ENCODE data around the gene TMEM14A. TPM values are rescaled to one million over a fixed set of nuclear protein-coding genes. Genes with fewer than 3 reads are reported as not detected.

TMEM14A gene
- total RNA-seq, 6 experiments from 2014 or later = 20.7 to 41.2 (median 33.3) TPM

DNA sequence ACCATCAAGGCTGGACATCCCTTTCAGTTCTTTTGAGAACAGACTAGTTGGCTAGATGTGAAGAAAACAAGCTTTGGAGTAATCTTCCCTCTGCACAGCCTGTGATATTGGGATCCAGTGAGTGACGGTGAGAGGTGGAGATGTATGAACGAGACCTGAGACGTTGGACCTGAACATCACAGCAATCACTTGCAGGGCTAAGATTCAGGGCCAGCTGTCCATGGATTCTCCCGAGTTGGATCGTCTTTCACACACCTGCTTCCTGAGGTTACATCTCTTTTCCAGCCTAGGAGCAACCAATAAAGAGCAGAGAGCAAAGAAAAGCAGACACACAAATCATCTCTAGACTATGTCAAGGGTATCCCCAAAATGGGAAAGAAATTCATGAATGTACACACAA lies 30.0 kb upstream of the TMEM14A start:
- DNase-seq = no peak

DNA sequence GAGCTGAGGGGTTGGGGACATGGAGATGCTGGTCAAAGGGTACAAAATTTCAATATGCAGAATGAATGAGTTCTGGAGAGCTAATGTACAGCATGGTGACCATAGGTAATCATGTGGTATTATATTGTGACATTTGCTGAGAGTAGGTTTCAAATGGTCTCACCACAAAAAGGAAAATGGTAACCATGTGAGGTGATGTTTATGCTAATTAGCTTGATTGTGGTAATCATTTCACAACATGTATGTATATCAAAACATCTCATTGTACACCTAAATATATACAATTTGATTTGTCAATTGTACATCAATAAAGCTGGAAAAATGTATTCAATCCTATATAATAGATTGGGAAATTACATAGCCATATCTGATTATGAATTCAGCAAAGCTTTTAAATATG lies 29.5 kb upstream of the TMEM14A start:
- no peak for ATAC-seq
- Histone ChIP-seq H3K9me3 (no peaks in the 10 kb centered on the region), H3K36me3 (no peaks in the 10 kb centered on the region), H3K4me3 (no peak overlapping the region), H3K27me3 (no peaks in the 10 kb centered on the region), H3K4me1 (peaks cover 0 to 8% (median 0%) of the 10 kb centered on the region in 4 donors), H3K27ac (no peak overlapping the region)
- no peak for DNase-seq
- intact Hi-C loops (cut with DNase I) = no loop called here
- TF ChIP-seq, protein P1, sequence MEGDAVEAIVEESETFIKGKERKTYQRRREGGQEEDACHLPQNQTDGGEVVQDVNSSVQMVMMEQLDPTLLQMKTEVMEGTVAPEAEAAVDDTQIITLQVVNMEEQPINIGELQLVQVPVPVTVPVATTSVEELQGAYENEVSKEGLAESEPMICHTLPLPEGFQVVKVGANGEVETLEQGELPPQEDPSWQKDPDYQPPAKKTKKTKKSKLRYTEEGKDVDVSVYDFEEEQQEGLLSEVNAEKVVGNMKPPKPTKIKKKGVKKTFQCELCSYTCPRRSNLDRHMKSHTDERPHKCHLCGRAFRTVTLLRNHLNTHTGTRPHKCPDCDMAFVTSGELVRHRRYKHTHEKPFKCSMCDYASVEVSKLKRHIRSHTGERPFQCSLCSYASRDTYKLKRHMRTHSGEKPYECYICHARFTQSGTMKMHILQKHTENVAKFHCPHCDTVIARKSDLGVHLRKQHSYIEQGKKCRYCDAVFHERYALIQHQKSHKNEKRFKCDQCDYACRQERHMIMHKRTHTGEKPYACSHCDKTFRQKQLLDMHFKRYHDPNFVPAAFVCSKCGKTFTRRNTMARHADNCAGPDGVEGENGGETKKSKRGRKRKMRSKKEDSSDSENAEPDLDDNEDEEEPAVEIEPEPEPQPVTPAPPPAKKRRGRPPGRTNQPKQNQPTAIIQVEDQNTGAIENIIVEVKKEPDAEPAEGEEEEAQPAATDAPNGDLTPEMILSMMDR (IDR thresholded peaks at IDR 0.05) = no peak
- no peak for TF ChIP-seq POLR2A (IDR thresholded peaks at IDR 0.05)

More for the DNA sequence above, 30.0 kb upstream of the TMEM14A start:
- no peak overlapping the region for H3K4me3 ChIP-seq
- WGBS (ENCODE audit: insufficient coverage, low coverage, low lambda C conversion rate, missing lambda C conversion rate) = 79% methylated on average over 4 of the region's 5 CpGs
- H3K36me3 ChIP-seq = no peaks in the 10 kb centered on the region
- peaks cover 0 to 8% (median 0%) of the 10 kb centered on the region in 4 donors for H3K4me1 ChIP-seq
- H3K27me3 ChIP-seq = no peaks in the 10 kb centered on the region
- intact Hi-C loops (cut with DNase I) = no loop called here
- no peaks in the 10 kb centered on the region for H3K9me3 ChIP-seq
- TF ChIP-seq, protein P1 (IDR thresholded peaks at IDR 0.05) = no peak
- TF ChIP-seq POLR2A (IDR thresholded peaks at IDR 0.05) = no peak
- H3K27ac ChIP-seq = no peak overlapping the region
- ATAC-seq = no peak

DNA sequence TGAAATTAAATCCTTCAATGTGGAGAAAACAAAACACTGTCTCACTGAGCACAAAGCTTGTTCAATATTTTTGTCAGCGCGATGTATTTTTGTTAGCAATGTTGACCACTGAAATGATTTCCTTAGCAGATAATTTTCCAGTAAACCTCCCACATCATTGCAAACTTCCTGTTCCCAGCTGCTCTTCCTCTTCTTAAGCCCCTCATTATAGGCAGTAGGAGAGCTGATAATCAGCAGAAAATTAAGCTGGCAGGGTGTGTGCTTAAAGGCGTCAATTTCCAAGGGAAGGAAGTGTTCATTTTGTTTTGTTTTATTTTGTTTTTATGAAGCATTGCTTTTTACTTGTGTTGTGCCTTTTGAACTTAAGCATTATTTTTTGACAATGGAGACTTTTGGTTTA lies 29.1 kb upstream of the TMEM14A start:
- DNase-seq = no peak
- no peak for TF ChIP-seq POLR2A (IDR thresholded peaks at IDR 0.05)
- TF ChIP-seq, protein P1 (IDR thresholded peaks at IDR 0.05) = no peak
- WGBS (ENCODE audit: insufficient coverage, low coverage, low lambda C conversion rate, missing lambda C conversion rate) = 46% methylated on average over 3 of the region's 3 CpGs
- intact Hi-C loops (cut with DNase I) = no loop called here
- no peaks in the 10 kb centered on the region for H3K27me3 ChIP-seq
- peak; percentile 51 to 72 (median 66) for ATAC-seq
- no peaks in the 10 kb centered on the region for H3K9me3 ChIP-seq
- no peaks in the 10 kb centered on the region for H3K36me3 ChIP-seq
- H3K4me1 ChIP-seq = peaks cover 0 to 5% (median 0%) of the 10 kb centered on the region in 4 donors
- H3K4me3 ChIP-seq = no peak overlapping the region
- no peak overlapping the region for H3K27ac ChIP-seq

DNA sequence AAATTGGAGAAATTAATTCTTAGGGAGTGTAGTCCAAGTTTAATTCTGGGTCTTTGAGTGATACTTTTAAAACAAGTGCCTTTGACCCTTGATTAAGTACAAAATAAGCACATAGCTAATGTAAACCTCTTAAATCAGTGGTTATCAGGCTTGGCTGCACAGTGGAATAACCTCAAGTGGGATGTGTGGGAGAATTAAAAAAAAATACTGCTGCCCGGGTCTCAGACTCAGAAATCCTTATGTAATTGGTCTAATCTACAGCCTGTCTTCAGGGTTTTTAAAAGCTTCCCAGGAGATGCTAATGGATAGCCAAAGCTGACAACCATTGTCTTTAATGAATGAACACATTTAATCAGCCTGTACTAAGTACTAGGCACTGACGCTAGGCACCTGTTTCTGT lies 28.5 kb upstream of the TMEM14A start:
- no peaks in the 10 kb centered on the region for H3K36me3 ChIP-seq
- no peaks in the 10 kb centered on the region for H3K27me3 ChIP-seq
- no peak overlapping the region for H3K4me3 ChIP-seq
- H3K9me3 ChIP-seq = no peaks in the 10 kb centered on the region
- ATAC-seq (no peak), DNase-seq (no peak)
- H3K4me1 ChIP-seq = no peaks in the 10 kb centered on the region
- H3K27ac ChIP-seq = no peak overlapping the region
- WGBS (ENCODE audit: insufficient coverage, low coverage, low lambda C conversion rate, missing lambda C conversion rate) = 70% methylated on average over 2 of the region's 2 CpGs
- intact Hi-C loops (cut with DNase I) = no loop called here
- TF ChIP-seq POLR2A (IDR thresholded peaks at IDR 0.05) = no peak
- TF ChIP-seq, protein P1 (IDR thresholded peaks at IDR 0.05) = no peak

DNA sequence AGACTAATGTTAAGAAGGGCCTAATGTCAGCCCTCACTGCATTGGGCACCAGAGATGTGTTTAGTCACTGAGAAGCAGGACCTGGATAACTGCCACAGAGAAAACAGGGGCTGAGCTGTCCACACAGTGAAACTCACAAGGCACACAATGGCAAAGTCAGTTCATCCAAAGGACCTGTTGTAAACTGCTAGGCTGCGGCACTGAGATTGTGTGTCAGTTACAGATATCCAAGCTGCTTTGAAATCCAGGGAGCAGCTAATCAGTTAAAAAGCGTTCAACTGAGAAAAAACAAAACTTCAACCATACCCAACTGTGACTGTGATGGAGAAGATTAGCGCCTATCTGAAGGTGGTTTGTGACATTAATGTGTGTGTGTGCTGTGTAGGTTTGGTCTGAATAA lies 27.8 kb upstream of the TMEM14A start:
- Histone ChIP-seq H3K9me3 (no peaks in the 10 kb centered on the region), H3K36me3 (no peaks in the 10 kb centered on the region), H3K27me3 (no peaks in the 10 kb centered on the region), H3K27ac (no peak overlapping the region), H3K4me3 (no peak overlapping the region), H3K4me1 (no peaks in the 10 kb centered on the region)
- ATAC-seq = no peak
- no peak for DNase-seq
- 92% methylated on average over 3 of the region's 3 CpGs for WGBS (ENCODE audit: insufficient coverage, low coverage, low lambda C conversion rate, missing lambda C conversion rate)
- no peak for TF ChIP-seq POLR2A (IDR thresholded peaks at IDR 0.05)
- TF ChIP-seq, protein P1 (IDR thresholded peaks at IDR 0.05) = no peak
- intact Hi-C loops (cut with DNase I) = no loop called here

Measured in right lobe of liver (tissue), 6 donors.